ENCODE data around the gene ATP8A1. TPM values are rescaled to one million over a fixed set of nuclear protein-coding genes. Genes with fewer than 3 reads are reported as not detected.
"Not testable (repeated sequence)": the region's sequence is repeated elsewhere in the genome, so short reads cannot be mapped to it uniquely, and the experiment has no call there.

The ATP8A1 gene
- total RNA-seq (2022) (0.19 and 0.34 TPM in 2 replicates), Bru-seq, nascent RNA (percentile 21 among the genes with signal in this experiment), BruChase-seq, experiment 1, labeled RNA remaining after a 6-hour chase (percentile 18 among the genes with signal in this experiment), BruChase-seq, experiment 2, labeled RNA remaining after a 2-hour chase (percentile 24 among the genes with signal in this experiment)
- long read RNA-seq = 0 reads

DNA sequence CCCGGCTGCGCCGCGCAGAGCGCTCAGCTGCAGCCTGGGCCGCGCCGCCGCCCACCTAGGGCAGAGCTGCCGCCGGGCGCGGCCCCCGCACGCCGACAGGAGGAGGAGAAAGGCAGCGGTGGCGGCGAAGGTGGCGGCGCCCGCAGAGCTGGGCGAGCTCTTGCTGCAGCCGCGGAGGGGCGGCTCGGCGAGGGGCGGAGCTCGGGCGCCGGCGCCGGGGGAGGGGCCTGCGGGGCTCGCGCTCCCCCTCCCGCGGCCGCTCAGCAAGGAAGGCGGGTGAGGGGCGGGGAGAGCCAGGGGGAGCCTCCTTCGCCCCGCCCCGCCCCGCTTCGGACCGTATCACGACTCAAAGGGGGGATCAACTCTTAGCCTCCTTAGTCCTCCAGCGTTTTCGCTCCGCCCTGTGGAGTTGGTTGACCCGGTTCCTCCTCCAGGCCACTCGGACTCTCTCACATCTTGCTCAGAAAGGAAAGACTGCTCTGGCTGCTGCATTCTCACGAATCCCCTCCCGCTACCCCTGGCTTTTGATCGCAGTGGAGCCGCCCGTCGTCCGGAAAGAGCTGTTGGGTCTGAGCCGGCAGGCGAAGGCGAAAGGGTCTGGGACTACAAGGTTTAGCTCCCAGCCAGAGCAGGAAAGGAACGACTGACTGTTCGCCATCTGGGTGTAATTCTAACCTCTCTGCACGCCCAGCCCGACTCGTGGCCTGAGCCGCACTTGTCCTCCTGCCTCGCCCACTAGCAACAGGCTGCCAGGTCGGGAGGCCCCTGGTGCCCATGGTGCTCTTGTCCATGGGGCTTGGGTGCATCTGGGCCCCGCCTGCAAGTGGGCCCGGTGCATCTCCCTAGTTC lies at the start of gene ATP8A1:
ATP8A1 (minus strand) TSS at position 162 of the 849 bp plus-strand sequence. CDS start 232 bp downstream, outside the sequence.
- H3K9me3 Mint-ChIP-seq (ENCODE audit: unreplicated experiment) = no peaks in the 10 kb centered on the region
- peak; percentile 92 for DNase-seq (ENCODE audit: unreplicated experiment)
- CTCF ChIA-PET = interaction anchor here (0.6 to 1.9 kb wide), 6 partner anchors 15 to 261 kb away, joined by 3 to 5 read pairs (median 4); no protein-coding TSS in a partner anchor
- peaks cover 29% of the 10 kb centered on the region for H3K4me1 Mint-ChIP-seq (ENCODE audit: insufficient read depth, unreplicated experiment)
- no TSS peak for BruUV-seq (replicated peaks)
- intact Hi-C loops (cut with micrococcal nuclease) = loop anchor here (10.0 kb wide), 1 partner anchor 92 kb away; no protein-coding TSS in a partner anchor
- H3K27me3 Mint-ChIP-seq (ENCODE audit: insufficient read depth, unreplicated experiment) = no peaks in the 10 kb centered on the region
- H3K4me3 Mint-ChIP-seq (ENCODE audit: unreplicated experiment) = peak within 1 kb of the TSS; percentile 77
- TF ChIP-seq, protein P1, sequence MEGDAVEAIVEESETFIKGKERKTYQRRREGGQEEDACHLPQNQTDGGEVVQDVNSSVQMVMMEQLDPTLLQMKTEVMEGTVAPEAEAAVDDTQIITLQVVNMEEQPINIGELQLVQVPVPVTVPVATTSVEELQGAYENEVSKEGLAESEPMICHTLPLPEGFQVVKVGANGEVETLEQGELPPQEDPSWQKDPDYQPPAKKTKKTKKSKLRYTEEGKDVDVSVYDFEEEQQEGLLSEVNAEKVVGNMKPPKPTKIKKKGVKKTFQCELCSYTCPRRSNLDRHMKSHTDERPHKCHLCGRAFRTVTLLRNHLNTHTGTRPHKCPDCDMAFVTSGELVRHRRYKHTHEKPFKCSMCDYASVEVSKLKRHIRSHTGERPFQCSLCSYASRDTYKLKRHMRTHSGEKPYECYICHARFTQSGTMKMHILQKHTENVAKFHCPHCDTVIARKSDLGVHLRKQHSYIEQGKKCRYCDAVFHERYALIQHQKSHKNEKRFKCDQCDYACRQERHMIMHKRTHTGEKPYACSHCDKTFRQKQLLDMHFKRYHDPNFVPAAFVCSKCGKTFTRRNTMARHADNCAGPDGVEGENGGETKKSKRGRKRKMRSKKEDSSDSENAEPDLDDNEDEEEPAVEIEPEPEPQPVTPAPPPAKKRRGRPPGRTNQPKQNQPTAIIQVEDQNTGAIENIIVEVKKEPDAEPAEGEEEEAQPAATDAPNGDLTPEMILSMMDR (IDR thresholded peaks at IDR 0.05; ENCODE audit: unreplicated experiment) = no peak
- peak within 1 kb of the TSS; percentile 86 for H3K27ac Mint-ChIP-seq (ENCODE audit: low read depth, unreplicated experiment)
- POLR2A ChIA-PET = interaction anchor here (0.7 to 2.2 kb wide), 8 partner anchors 8 to 88 kb away, joined by 3 to 16 read pairs (median 5); no protein-coding TSS in a partner anchor
- H3K36me3 Mint-ChIP-seq (ENCODE audit: insufficient read depth, unreplicated experiment) = no peaks in the 10 kb centered on the region

DNA sequence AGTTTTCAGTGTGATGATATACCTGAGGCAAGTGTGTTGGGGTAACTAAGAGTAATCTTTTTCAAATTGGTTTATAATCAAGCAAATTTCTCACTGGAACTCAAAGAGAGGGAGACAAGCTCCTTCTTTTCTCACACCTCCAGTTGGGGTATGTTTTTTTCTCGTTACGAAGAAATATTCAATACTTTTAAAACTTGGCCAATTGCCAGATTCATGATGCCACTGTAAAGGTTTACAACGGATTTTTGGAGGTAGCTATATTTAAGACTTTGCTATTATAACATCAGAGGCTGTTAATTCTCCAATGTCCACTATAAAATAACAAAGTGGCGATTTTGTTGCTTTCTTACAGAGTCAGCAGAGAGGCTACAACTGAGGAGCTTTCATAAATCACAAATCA lies 49.2 kb upstream of the ATP8A1 start:
- intact Hi-C loops (cut with micrococcal nuclease) = no loop called here
- DNase-seq (ENCODE audit: unreplicated experiment) = no peak
- H3K36me3 Mint-ChIP-seq (ENCODE audit: insufficient read depth, unreplicated experiment) = no peaks in the 10 kb centered on the region
- H3K9me3 Mint-ChIP-seq (ENCODE audit: unreplicated experiment) = no peaks in the 10 kb centered on the region
- BruUV-seq (replicated peaks) = no TSS peak
- no peak overlapping the region for H3K27ac Mint-ChIP-seq (ENCODE audit: low read depth, unreplicated experiment)
- peaks cover 16% of the 10 kb centered on the region for H3K27me3 Mint-ChIP-seq (ENCODE audit: insufficient read depth, unreplicated experiment)
- ChIA-PET CTCF (no interaction called here), POLR2A (interaction anchor here (1.8 kb wide), 1 partner anchor 10 kb away, joined by 8 read pairs; no protein-coding TSS in a partner anchor)
- TF ChIP-seq, protein P1 (IDR thresholded peaks at IDR 0.05; ENCODE audit: unreplicated experiment) = no peak
- no peaks in the 10 kb centered on the region for H3K4me1 Mint-ChIP-seq (ENCODE audit: insufficient read depth, unreplicated experiment)
- H3K4me3 Mint-ChIP-seq (ENCODE audit: unreplicated experiment) = no peak overlapping the region

DNA sequence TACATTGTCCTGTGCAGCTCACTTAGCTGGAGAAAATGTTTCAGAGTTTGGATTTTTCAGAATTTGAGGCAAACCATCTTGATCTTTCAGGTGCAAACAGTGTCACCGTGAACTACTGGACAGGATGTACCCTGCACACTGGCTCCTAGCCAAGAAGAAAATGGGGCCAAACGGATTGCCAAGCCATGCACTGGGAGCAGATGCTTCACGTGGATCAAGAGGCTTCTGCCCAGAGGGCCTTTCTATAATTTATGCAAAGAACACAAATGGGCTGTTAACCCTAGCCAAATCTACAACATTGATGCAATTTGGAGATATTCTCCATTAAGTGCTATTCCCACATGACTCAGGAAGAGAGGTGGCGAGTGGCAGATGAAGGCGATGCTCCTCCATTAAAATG lies 46.9 kb upstream of the ATP8A1 start:
- no peak for DNase-seq (ENCODE audit: unreplicated experiment)
- POLR2A ChIA-PET = interaction anchor here (0.6 kb wide), 1 partner anchor 1394 kb away, joined by 3 read pairs; no protein-coding TSS in a partner anchor
- Mint-ChIP-seq H3K36me3 (ENCODE audit: insufficient read depth, unreplicated experiment) (no peaks in the 10 kb centered on the region), H3K27me3 (ENCODE audit: insufficient read depth, unreplicated experiment) (peaks cover 7% of the 10 kb centered on the region), H3K27ac (ENCODE audit: low read depth, unreplicated experiment) (no peak overlapping the region), H3K4me3 (ENCODE audit: unreplicated experiment) (no peak overlapping the region), H3K4me1 (ENCODE audit: insufficient read depth, unreplicated experiment) (no peaks in the 10 kb centered on the region), H3K9me3 (ENCODE audit: unreplicated experiment) (no peaks in the 10 kb centered on the region)
- CTCF ChIA-PET = no interaction called here
- intact Hi-C loops (cut with micrococcal nuclease) = no loop called here
- BruUV-seq (replicated peaks) = no TSS peak
- TF ChIP-seq, protein P1 (IDR thresholded peaks at IDR 0.05; ENCODE audit: unreplicated experiment) = no peak

DNA sequence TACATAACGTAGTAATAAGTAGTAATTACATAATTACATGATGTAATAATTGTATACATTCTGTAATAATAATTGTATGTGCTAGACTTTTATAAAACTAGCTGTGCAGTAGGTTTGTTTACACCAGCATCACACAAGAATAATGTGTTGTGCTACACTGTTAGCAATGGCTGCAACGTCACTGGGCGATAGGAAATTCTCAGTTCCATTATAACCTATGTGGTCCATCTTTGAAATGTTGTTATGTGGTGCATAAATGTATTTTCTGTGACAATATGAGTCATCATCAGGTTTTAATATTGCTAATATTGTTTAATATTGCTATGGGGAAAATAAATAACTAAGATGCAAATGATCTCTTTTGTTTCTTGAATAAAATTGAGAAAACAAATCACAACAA lies 46.0 kb upstream of the ATP8A1 start:
- H3K4me3 Mint-ChIP-seq (ENCODE audit: unreplicated experiment) = no peak overlapping the region
- POLR2A ChIA-PET = no interaction called here
- TF ChIP-seq, protein P1 (IDR thresholded peaks at IDR 0.05; ENCODE audit: unreplicated experiment) = no peak
- H3K9me3 Mint-ChIP-seq (ENCODE audit: unreplicated experiment) = no peaks in the 10 kb centered on the region
- no peaks in the 10 kb centered on the region for H3K36me3 Mint-ChIP-seq (ENCODE audit: insufficient read depth, unreplicated experiment)
- no peaks in the 10 kb centered on the region for H3K4me1 Mint-ChIP-seq (ENCODE audit: insufficient read depth, unreplicated experiment)
- intact Hi-C loops (cut with micrococcal nuclease) = no loop called here
- H3K27ac Mint-ChIP-seq (ENCODE audit: low read depth, unreplicated experiment) = no peak overlapping the region
- CTCF ChIA-PET = interaction anchor here (0.6 kb wide), 1 partner anchor 11 kb away, joined by 3 read pairs; no protein-coding TSS in a partner anchor
- H3K27me3 Mint-ChIP-seq (ENCODE audit: insufficient read depth, unreplicated experiment) = no peaks in the 10 kb centered on the region
- no peak for DNase-seq (ENCODE audit: unreplicated experiment)
- BruUV-seq (replicated peaks) = no TSS peak

DNA sequence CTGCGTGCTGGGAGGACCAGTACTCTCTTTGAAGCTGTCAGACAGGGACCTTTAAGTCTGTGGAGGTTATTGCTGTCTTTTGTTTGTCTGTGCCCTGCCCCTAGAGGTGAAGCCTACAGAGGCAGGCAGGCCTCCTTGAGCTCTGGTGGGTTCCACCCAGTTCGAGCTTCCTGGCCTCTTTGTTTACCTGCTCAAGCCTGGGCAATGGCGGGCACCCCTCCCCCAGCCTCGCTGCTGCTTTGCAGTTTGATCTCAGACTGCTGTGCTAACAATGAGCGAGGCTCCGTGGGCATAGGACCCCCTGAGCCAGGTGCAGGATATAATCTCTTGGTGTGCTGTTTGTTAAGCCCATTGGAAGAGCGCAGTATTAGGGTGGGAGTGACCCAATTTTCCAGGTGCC lies 44.9 kb upstream of the ATP8A1 start:
- DNase-seq (ENCODE audit: unreplicated experiment); H3K4me1 Mint-ChIP-seq (ENCODE audit: insufficient read depth, unreplicated experiment); BruUV-seq (replicated peaks); H3K36me3 Mint-ChIP-seq (ENCODE audit: insufficient read depth, unreplicated experiment); POLR2A ChIA-PET; H3K9me3 Mint-ChIP-seq (ENCODE audit: unreplicated experiment); H3K27ac Mint-ChIP-seq (ENCODE audit: low read depth, unreplicated experiment); H3K27me3 Mint-ChIP-seq (ENCODE audit: insufficient read depth, unreplicated experiment); intact Hi-C loops (cut with micrococcal nuclease); H3K4me3 Mint-ChIP-seq (ENCODE audit: unreplicated experiment); CTCF ChIA-PET: not testable (repeated sequence)

All from MCF 10A (cell line).